HEK293 (cell line): Measurements from ENCODE around the gene SPATA31C2.

Experiments used
- RBAK ChIP-seq: fragments of 450-650 bp; formaldehyde crosslinking; IDR thresholded peaks from 2 replicates; pipeline ENCODE4 v1.5.1; 2016; ENCODE audit warnings: missing biosample characterization, missing genetic modification characterization
- SALL2 ChIP-seq: fragments of 450-650 bp; formaldehyde crosslinking; IDR thresholded peaks from 2 replicates; pipeline ENCODE4 v1.5.0; 2017; ENCODE audit warnings: missing biosample characterization, mild to moderate bottlenecking, missing genetic modification characterization, borderline replicate concordance
- SETDB1 ChIP-seq: IDR thresholded peaks from one replicate; pipeline ENCODE4 v1.6.1; 2017; ENCODE audit warnings: mild to moderate bottlenecking, low read length, moderate library complexity, mixed read lengths; ENCODE audit not compliant: insufficient read length
- SP2 ChIP-seq: fragments of 450-650 bp; formaldehyde crosslinking; IDR thresholded peaks from 2 replicates; pipeline ENCODE4 v1.5.1; 2016; ENCODE audit warnings: missing biosample characterization, missing genetic modification characterization
- ZNF24 ChIP-seq: fragments of 450-650 bp; formaldehyde crosslinking; IDR thresholded peaks from 2 replicates; pipeline ENCODE4 v1.5.1; 2016; ENCODE audit warnings: missing biosample characterization, missing genetic modification characterization
- ZNF37A ChIP-seq: fragments of 450-650 bp; IDR thresholded peaks from 2 replicates; pipeline ENCODE4 v1.5.1; 2018; ENCODE audit warnings: missing biosample characterization, missing genetic modification characterization
- ZNF785 ChIP-seq: fragments of 450-650 bp; formaldehyde crosslinking; IDR thresholded peaks from 2 replicates; pipeline ENCODE4 v1.5.1; 2016; ENCODE audit warnings: missing biosample characterization, missing genetic modification characterization
- ZNF837 ChIP-seq: fragments of 450-650 bp; formaldehyde crosslinking; IDR thresholded peaks from 2 replicates; pipeline ENCODE4 v1.5.1; 2016; ENCODE audit warnings: missing biosample characterization, missing genetic modification characterization
- TF ChIP-seq, protein P1 (sequence below): fragments of 450-650 bp; formaldehyde crosslinking; IDR thresholded peaks from 2 replicates; pipeline ENCODE4 v1.5.1; 2016; ENCODE audit warnings: missing biosample characterization, missing genetic modification characterization
- TF ChIP-seq, protein P2 (sequence below): fragments of 450-650 bp; formaldehyde crosslinking; IDR thresholded peaks from 2 replicates; pipeline ENCODE4 v1.5.1; 2016; ENCODE audit warnings: missing biosample characterization, missing genetic modification characterization
- TF ChIP-seq, protein P3 (sequence below): fragments of 450-650 bp; formaldehyde crosslinking; IDR thresholded peaks from 2 replicates; pipeline ENCODE4 v1.5.1; 2016; ENCODE audit warnings: missing biosample characterization, missing genetic modification characterization
- TF ChIP-seq, protein P4 (sequence below): fragments of 450-650 bp; formaldehyde crosslinking; IDR thresholded peaks from 2 replicates; pipeline ENCODE4 v1.5.1; 2016; ENCODE audit warnings: missing biosample characterization, missing genetic modification characterization
- TF ChIP-seq, protein P5 (sequence below): fragments of 450-650 bp; formaldehyde crosslinking; IDR thresholded peaks from 2 replicates; pipeline ENCODE4 v1.5.1; 2016; ENCODE audit warnings: missing biosample characterization, missing genetic modification characterization

DNA sequence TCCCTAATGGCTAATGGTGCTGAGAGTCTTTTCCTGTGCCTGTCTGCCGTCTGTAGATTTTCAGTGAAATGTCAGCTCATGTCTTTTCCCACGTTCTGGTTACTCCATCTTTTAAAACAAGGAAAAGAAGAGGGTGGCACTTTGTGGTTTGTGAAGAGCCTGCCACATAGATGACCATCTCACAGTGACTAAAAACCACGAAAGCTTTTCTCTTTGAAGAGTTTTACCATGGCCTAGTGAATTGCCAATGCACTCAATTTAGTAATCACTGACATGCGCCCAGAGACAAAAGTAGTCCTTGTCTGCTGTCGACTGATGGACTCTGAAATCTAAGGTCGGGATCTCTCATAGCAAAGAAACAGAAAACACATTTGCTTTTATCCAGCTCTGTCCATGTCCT lies 50.4 kb downstream of the SPATA31C2 start:
- TF ChIP-seq ZNF37A (tag by site-specific recombination) (no peak), SP2 (tag by site-specific recombination) (no peak), ZNF785 (tag by site-specific recombination) (no peak), SETDB1 (no peak), SALL2 (tag by site-specific recombination) (no peak), RBAK (tag by site-specific recombination) (no peak), ZNF24 (tag by site-specific recombination) (no peak), ZNF837 (no peak)
- TF ChIP-seq, protein P1, sequence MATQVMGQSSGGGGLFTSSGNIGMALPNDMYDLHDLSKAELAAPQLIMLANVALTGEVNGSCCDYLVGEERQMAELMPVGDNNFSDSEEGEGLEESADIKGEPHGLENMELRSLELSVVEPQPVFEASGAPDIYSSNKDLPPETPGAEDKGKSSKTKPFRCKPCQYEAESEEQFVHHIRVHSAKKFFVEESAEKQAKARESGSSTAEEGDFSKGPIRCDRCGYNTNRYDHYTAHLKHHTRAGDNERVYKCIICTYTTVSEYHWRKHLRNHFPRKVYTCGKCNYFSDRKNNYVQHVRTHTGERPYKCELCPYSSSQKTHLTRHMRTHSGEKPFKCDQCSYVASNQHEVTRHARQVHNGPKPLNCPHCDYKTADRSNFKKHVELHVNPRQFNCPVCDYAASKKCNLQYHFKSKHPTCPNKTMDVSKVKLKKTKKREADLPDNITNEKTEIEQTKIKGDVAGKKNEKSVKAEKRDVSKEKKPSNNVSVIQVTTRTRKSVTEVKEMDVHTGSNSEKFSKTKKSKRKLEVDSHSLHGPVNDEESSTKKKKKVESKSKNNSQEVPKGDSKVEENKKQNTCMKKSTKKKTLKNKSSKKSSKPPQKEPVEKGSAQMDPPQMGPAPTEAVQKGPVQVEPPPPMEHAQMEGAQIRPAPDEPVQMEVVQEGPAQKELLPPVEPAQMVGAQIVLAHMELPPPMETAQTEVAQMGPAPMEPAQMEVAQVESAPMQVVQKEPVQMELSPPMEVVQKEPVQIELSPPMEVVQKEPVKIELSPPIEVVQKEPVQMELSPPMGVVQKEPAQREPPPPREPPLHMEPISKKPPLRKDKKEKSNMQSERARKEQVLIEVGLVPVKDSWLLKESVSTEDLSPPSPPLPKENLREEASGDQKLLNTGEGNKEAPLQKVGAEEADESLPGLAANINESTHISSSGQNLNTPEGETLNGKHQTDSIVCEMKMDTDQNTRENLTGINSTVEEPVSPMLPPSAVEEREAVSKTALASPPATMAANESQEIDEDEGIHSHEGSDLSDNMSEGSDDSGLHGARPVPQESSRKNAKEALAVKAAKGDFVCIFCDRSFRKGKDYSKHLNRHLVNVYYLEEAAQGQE (tag by site-specific recombination): no peak
- TF ChIP-seq, protein P2, sequence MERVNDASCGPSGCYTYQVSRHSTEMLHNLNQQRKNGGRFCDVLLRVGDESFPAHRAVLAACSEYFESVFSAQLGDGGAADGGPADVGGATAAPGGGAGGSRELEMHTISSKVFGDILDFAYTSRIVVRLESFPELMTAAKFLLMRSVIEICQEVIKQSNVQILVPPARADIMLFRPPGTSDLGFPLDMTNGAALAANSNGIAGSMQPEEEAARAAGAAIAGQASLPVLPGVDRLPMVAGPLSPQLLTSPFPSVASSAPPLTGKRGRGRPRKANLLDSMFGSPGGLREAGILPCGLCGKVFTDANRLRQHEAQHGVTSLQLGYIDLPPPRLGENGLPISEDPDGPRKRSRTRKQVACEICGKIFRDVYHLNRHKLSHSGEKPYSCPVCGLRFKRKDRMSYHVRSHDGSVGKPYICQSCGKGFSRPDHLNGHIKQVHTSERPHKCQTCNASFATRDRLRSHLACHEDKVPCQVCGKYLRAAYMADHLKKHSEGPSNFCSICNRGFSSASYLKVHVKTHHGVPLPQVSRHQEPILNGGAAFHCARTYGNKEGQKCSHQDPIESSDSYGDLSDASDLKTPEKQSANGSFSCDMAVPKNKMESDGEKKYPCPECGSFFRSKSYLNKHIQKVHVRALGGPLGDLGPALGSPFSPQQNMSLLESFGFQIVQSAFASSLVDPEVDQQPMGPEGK (tag by site-specific recombination): no peak
- TF ChIP-seq, protein P3, sequence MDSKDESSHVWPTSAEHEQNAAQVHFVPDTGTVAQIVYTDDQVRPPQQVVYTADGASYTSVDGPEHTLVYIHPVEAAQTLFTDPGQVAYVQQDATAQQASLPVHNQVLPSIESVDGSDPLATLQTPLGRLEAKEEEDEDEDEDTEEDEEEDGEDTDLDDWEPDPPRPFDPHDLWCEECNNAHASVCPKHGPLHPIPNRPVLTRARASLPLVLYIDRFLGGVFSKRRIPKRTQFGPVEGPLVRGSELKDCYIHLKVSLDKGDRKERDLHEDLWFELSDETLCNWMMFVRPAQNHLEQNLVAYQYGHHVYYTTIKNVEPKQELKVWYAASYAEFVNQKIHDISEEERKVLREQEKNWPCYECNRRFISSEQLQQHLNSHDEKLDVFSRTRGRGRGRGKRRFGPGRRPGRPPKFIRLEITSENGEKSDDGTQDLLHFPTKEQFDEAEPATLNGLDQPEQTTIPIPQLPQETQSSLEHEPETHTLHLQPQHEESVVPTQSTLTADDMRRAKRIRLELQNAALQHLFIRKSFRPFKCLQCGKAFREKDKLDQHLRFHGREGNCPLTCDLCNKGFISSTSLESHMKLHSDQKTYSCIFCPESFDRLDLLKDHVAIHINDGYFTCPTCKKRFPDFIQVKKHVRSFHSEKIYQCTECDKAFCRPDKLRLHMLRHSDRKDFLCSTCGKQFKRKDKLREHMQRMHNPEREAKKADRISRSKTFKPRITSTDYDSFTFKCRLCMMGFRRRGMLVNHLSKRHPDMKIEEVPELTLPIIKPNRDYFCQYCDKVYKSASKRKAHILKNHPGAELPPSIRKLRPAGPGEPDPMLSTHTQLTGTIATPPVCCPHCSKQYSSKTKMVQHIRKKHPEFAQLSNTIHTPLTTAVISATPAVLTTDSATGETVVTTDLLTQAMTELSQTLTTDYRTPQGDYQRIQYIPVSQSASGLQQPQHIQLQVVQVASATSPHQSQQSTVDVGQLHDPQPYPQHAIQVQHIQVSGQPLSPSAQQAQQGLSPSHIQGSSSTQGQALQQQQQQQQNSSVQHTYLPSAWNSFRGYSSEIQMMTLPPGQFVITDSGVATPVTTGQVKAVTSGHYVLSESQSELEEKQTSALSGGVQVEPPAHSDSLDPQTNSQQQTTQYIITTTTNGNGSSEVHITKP (tag by site-specific recombination): no peak
- TF ChIP-seq, protein P4, sequence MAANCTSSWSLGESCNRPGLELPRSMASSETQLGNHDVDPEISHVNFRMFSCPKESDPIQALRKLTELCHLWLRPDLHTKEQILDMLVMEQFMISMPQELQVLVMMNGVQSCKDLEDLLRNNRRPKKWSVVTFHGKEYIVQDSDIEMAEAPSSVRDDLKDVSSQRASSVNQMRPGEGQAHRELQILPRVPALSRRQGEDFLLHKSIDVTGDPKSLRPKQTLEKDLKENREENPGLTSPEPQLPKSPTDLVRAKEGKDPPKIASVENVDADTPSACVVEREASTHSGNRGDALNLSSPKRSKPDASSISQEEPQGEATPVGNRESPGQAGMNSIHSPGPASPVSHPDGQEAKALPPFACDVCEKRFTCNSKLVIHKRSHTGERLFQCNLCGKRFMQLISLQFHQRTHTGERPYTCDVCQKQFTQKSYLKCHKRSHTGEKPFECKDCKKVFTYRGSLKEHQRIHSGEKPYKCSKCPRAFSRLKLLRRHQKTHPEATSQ (tag by site-specific recombination): no peak
- TF ChIP-seq, protein P5, sequence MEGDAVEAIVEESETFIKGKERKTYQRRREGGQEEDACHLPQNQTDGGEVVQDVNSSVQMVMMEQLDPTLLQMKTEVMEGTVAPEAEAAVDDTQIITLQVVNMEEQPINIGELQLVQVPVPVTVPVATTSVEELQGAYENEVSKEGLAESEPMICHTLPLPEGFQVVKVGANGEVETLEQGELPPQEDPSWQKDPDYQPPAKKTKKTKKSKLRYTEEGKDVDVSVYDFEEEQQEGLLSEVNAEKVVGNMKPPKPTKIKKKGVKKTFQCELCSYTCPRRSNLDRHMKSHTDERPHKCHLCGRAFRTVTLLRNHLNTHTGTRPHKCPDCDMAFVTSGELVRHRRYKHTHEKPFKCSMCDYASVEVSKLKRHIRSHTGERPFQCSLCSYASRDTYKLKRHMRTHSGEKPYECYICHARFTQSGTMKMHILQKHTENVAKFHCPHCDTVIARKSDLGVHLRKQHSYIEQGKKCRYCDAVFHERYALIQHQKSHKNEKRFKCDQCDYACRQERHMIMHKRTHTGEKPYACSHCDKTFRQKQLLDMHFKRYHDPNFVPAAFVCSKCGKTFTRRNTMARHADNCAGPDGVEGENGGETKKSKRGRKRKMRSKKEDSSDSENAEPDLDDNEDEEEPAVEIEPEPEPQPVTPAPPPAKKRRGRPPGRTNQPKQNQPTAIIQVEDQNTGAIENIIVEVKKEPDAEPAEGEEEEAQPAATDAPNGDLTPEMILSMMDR: no peak
